ENCODE results near the gene PCNA. TPM values are rescaled to one million over a fixed set of nuclear protein-coding genes. Genes with fewer than 3 reads are reported as not detected.

The PCNA gene
- total and polyA plus RNA-seq, 2 of the 4 experiments (the other 2 are of a cell fraction), result 155 to 213 TPM

DNA sequence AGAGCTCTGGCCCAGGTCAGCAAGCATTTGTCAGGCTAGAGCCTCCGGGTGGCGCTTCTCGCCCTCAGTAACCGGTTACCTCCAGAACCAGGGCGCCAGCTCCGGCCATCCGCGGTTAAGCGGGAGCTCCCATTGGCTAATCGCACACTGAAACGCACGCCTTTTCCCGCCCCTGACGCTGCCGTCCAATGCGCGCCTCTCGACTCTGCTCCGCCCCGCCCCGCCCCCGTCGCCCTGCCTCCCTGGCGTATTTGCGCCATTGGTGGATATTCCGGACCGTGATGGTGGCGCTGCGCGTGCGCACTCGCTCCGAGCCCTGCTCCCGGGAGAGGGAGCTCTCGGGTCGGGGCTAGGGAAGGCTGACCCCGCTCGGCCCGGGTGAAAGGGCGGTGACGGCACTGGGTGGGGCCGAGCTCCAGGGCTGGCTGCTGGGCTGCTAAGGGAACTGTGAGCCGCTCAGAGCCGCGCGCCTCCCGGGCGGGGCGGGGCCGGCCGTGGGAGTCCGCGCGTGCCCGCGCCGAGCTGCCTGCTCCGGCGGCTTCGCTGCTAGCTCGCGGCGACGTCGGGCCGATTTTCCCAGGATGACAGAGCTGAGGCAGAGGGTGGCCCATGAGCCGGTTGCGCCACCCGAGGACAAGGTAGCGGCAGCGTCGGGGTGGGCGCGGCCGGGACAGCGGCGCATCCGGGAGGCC is 6.9 kb upstream of the PCNA start, which contains the start of gene CDS2 (continued):
- TF ChIP-seq RFX5 (IDR thresholded peaks at IDR 0.05; ENCODE audit: low read depth, low read length) (no peak), CHD1 (IDR thresholded peaks at IDR 0.05; ENCODE audit: low read depth, low read length) (no peak), MAZ (IDR thresholded peaks at IDR 0.05; ENCODE audit: borderline replicate concordance, low read depth, low read length) (peak; percentile 84; the same call in 1 of the 2 replicates)

DNA sequence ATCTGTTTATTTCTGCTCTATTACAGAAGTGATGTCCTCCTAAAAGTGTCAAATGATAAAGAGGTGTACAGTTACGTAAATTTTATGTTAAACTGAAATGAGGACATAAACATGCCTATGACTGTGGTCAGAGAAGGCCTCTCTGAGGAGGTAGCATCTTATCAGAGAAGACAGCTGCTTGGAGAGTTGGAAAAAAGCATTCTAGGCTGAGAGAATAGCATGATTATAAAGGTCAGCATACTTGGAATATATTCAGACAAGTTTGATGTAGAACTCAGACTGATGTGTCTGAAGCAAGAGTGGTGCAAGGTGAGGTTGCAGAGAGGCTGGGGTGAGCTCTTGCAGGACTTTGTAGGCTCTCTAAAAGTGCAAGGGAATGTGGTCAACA is 3.1 kb upstream of the PCNA start:
- no peak overlapping the region for H3K18ac ChIP-seq (ENCODE audit: low read depth, low read length)
- no peak overlapping the region for H2BK20ac ChIP-seq (ENCODE audit: low read depth, low read length)
- ChIA-PET POLR2A (ENCODE audit: unreplicated experiment) (no interaction called here), CTCF (no interaction called here)
- no peaks in the 10 kb centered on the region for H3K27me3 ChIP-seq (ENCODE audit: control insufficient read depth, insufficient read depth, low read length)
- ATAC-seq (ENCODE audit: low read depth) (no peak), DNase-seq (peak; percentile 52)
- no peak overlapping the region for H2AK9ac ChIP-seq (replicated peaks; ENCODE audit: low read depth, low read length, poor library complexity)
- intact Hi-C loops (cut with micrococcal nuclease) (loop anchor here (10.0 kb wide), 1 partner anchor 322 kb away; no protein-coding TSS in a partner anchor), in situ Hi-C loops (cut with MboI; ENCODE audit: low sequenced_read_pairs) (no loop called here), dilution Hi-C loops (cut with HindIII; ENCODE audit: low sequenced_read_pairs, unreplicated experiment) (no loop called here)
- no peak overlapping the region for H3K23ac ChIP-seq (ENCODE audit: low read depth, low read length)
- no peak overlapping the region for H3K4ac ChIP-seq (ENCODE audit: low read depth, low read length)
- H4K20me1 ChIP-seq (ENCODE audit: insufficient read depth, low read length), result peaks cover 19% of the 10 kb centered on the region
- H3K36me3 ChIP-seq (ENCODE audit: control insufficient read depth, insufficient read depth, low read length), result no peaks in the 10 kb centered on the region
- no peak overlapping the region for H3K27ac ChIP-seq (ENCODE audit: insufficient read depth, low read length)
- no peak overlapping the region for H2BK120ac ChIP-seq (ENCODE audit: low read depth, low read length)
- H4K5ac ChIP-seq (ENCODE audit: low read depth, low read length), result no peak overlapping the region
- H3K9me1 ChIP-seq (ENCODE audit: insufficient read depth, low read length), result 0 out of 2 replicates have a peak, but pooled peaks cover under 1% of the 10 kb centered on the region
- peaks cover 2% of the 10 kb centered on the region for H3K4me1 ChIP-seq (ENCODE audit: control insufficient read depth, insufficient read depth, low read length)
- no peak overlapping the region for H4K8ac ChIP-seq (ENCODE audit: low read depth in 2 of 2, low read length in 2 of 2)
- WGBS, 2 experiments (ENCODE audit: extremely low coverage in 2 of 2, insufficient read length in 1 of 2), result no CpG with 5 or more reads among the region's 1 CpG
- H2BK5ac ChIP-seq (ENCODE audit: low read depth, low read length, poor library complexity, severe bottlenecking), result no peak overlapping the region
- no TSS peak for BruUV-seq (replicated peaks)
- no peak overlapping the region for H3K9ac ChIP-seq (ENCODE audit: low read depth, low read length)
- H2AK5ac ChIP-seq (ENCODE audit: low read depth, low read length), result no peak overlapping the region
- H3K79me1 ChIP-seq (ENCODE audit: low read depth in 1 of 2, low read length in 2 of 2), result peaks cover 9 to 28% of the 10 kb centered on the region in 2 experiments
- H4K91ac ChIP-seq (ENCODE audit: insufficient read depth, low read depth, low read length), result no peak overlapping the region
- H3K56ac ChIP-seq (ENCODE audit: extremely low read depth, insufficient read depth, low read length), result no peak overlapping the region
- no peak overlapping the region for H3K14ac ChIP-seq (replicated peaks; ENCODE audit: low read depth, low read length)
- H2BK15ac ChIP-seq (ENCODE audit: low read depth, low read length), result no peak overlapping the region
- H3K4me2 ChIP-seq (ENCODE audit: low read depth, low read length), result peak overlapping the region; percentile 36; the same call in 1 of the 2 replicates
- no peak overlapping the region for H3K4me3 ChIP-seq (ENCODE audit: insufficient read depth, low read depth, low read length)
- no peaks in the 10 kb centered on the region for H3K9me3 ChIP-seq (ENCODE audit: control insufficient read depth, insufficient read depth, low read length)
- no peak overlapping the region for H2AFZ ChIP-seq (replicated peaks; ENCODE audit: low read length, poor library complexity)
- no peak for TF ChIP-seq RFX5 (IDR thresholded peaks at IDR 0.05; ENCODE audit: low read depth, low read length)
- no peak for TF ChIP-seq CEBPB (IDR thresholded peaks at IDR 0.05; ENCODE audit: low read depth, low read length)
- TF ChIP-seq RCOR1 (IDR thresholded peaks at IDR 0.05; ENCODE audit: insufficient replicate concordance, low read length), result no peak
- no peak for TF ChIP-seq ELK1 (IDR thresholded peaks at IDR 0.05; ENCODE audit: borderline replicate concordance, low read depth, low read length)
- no peak for TF ChIP-seq RAD21 (IDR thresholded peaks at IDR 0.05; ENCODE audit: low read length)
- TF ChIP-seq POLR2A (IDR thresholded peaks at IDR 0.05; ENCODE audit: low read depth, low read length), result no peak
- no peak for TF ChIP-seq MAZ (IDR thresholded peaks at IDR 0.05; ENCODE audit: borderline replicate concordance, low read depth, low read length)
- no peak for TF ChIP-seq FOS (IDR thresholded peaks at IDR 0.05; ENCODE audit: low read depth, low read length)
- TF ChIP-seq BHLHE40 (IDR thresholded peaks at IDR 0.05; ENCODE audit: low read depth, low read length), result no peak
- no peak for TF ChIP-seq NFE2L2 (IDR thresholded peaks at IDR 0.05; ENCODE audit: low read depth, low read length)
- TF ChIP-seq MXI1 (IDR thresholded peaks at IDR 0.05; ENCODE audit: borderline replicate concordance, low read depth, low read length), result no peak
- TF ChIP-seq, protein P1, sequence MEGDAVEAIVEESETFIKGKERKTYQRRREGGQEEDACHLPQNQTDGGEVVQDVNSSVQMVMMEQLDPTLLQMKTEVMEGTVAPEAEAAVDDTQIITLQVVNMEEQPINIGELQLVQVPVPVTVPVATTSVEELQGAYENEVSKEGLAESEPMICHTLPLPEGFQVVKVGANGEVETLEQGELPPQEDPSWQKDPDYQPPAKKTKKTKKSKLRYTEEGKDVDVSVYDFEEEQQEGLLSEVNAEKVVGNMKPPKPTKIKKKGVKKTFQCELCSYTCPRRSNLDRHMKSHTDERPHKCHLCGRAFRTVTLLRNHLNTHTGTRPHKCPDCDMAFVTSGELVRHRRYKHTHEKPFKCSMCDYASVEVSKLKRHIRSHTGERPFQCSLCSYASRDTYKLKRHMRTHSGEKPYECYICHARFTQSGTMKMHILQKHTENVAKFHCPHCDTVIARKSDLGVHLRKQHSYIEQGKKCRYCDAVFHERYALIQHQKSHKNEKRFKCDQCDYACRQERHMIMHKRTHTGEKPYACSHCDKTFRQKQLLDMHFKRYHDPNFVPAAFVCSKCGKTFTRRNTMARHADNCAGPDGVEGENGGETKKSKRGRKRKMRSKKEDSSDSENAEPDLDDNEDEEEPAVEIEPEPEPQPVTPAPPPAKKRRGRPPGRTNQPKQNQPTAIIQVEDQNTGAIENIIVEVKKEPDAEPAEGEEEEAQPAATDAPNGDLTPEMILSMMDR (conservative IDR thresholded peaks at IDR 0.05; ENCODE audit: low read depth, low read length), result no peak
- no peak for TF ChIP-seq MAFK (IDR thresholded peaks at IDR 0.05; ENCODE audit: low read depth, low read length)
- TF ChIP-seq SMC3 (IDR thresholded peaks at IDR 0.05; ENCODE audit: low read depth, low read length), result no peak
